Measurements from ENCODE around the gene AHNAK. TPM values are rescaled to one million over a fixed set of nuclear protein-coding genes. Genes with fewer than 3 reads are reported as not detected.
"Not testable (repeated sequence)": the region's sequence is repeated elsewhere in the genome, so short reads cannot be mapped to it uniquely, and the experiment has no call there.

Gene AHNAK
- total and polyA plus RNA-seq, 2 experiments from 2014 or later, result 167 to 548 TPM

GRCh38 chr11:62560566-62561103, 14.0 kb upstream of the AHNAK start:
- Histone ChIP-seq H3K9me3 (ENCODE audit: low read depth) (no peaks in the 10 kb centered on the region), H3K4me2 (ENCODE audit: unreplicated experiment) (peak overlapping the region; percentile 54), H3K27me3 (replicated peaks; ENCODE audit: insufficient read depth) (no peaks in the 10 kb centered on the region), H3F3A (ENCODE audit: insufficient read depth) (peaks cover 73% of the 10 kb centered on the region), H2AFZ (no peak overlapping the region), H3K36me3 (ENCODE audit: low read depth) (peaks cover 44% of the 10 kb centered on the region), H3K9me2 (ENCODE audit: insufficient read depth) (no peaks in the 10 kb centered on the region), H3K4me3 (peak overlapping the region; percentile 20; the same call in 1 of the 2 replicates), H4K20me1 (ENCODE audit: insufficient read depth) (no peaks in the 10 kb centered on the region; the same call in 1 of the 2 replicates), H3K27ac (peak overlapping the region; percentile 86), H3K79me2 (ENCODE audit: insufficient read depth) (peaks cover 64% of the 10 kb centered on the region), H3K4me1 (ENCODE audit: insufficient read depth) (peaks cover 41% of the 10 kb centered on the region), H3K9ac (peak overlapping the region; percentile 61)
- TF ChIP-seq EZH2phosphoT487 (IDR thresholded peaks at IDR 0.05; ENCODE audit: insufficient read depth, low read depth) (no peak), EZH2 (IDR thresholded peaks at IDR 0.05; ENCODE audit: insufficient read depth, poor library complexity, severe bottlenecking) (no peak)
- in situ Hi-C loops (cut with MboI), result no loop called here
- 12 to 16% methylated on average over 2 of the region's 2 CpGs for WGBS, 2 experiments (ENCODE audit: low coverage in 1 of 2, low lambda C conversion rate in 2 of 2, missing lambda C conversion rate in 2 of 2)
- peak; percentile 98 for DNase-seq

- H3K9me2 ChIP-seq (ENCODE audit: insufficient read depth); H3K27me3 ChIP-seq (replicated peaks; ENCODE audit: insufficient read depth); H3K9ac ChIP-seq; H4K20me1 ChIP-seq (ENCODE audit: insufficient read depth); DNase-seq; H3K4me2 ChIP-seq (ENCODE audit: unreplicated experiment); H3K4me3 ChIP-seq; H2AFZ ChIP-seq; H3K9me3 ChIP-seq (ENCODE audit: low read depth): not testable (repeated sequence)
- WGBS, 2 experiments (ENCODE audit: low coverage in 1 of 2, low lambda C conversion rate in 2 of 2, missing lambda C conversion rate in 2 of 2), result 57 to 67% methylated on average over 5 of the region's 5 CpGs
- in situ Hi-C loops (cut with MboI), result loop anchor here (10.0 kb wide), 1 partner anchor 165 kb away; no protein-coding TSS in a partner anchor
- Histone ChIP-seq H3K4me1 (ENCODE audit: insufficient read depth) (peaks cover 51% of the 10 kb centered on the region), H3K79me2 (ENCODE audit: insufficient read depth) (peaks cover 64% of the 10 kb centered on the region), H3K36me3 (ENCODE audit: low read depth) (peaks cover 35% of the 10 kb centered on the region), H3K27ac (peak overlapping the region; percentile 25; the same call in 1 of the 2 replicates), H3F3A (ENCODE audit: insufficient read depth) (peaks cover 73% of the 10 kb centered on the region)
These were observed 13.0 kb upstream of the AHNAK start for GRCh38 chr11:62559626-62560025.

- Histone ChIP-seq H3K4me1 (ENCODE audit: insufficient read depth) (peaks cover 55% of the 10 kb centered on the region), H4K20me1 (ENCODE audit: insufficient read depth) (no peaks in the 10 kb centered on the region; the same call in 1 of the 2 replicates), H3K9ac (no peak overlapping the region), H3K79me2 (ENCODE audit: insufficient read depth) (peaks cover 64% of the 10 kb centered on the region), H3K27ac (peak overlapping the region; percentile 25; the same call in 1 of the 2 replicates), H3K9me3 (ENCODE audit: low read depth) (no peaks in the 10 kb centered on the region), H3K4me2 (ENCODE audit: unreplicated experiment) (no peak overlapping the region), H3K27me3 (replicated peaks; ENCODE audit: insufficient read depth) (no peaks in the 10 kb centered on the region), H3K4me3 (no peak overlapping the region), H3F3A (ENCODE audit: insufficient read depth) (peaks cover 78% of the 10 kb centered on the region), H3K9me2 (ENCODE audit: insufficient read depth) (no peaks in the 10 kb centered on the region), H2AFZ (no peak overlapping the region), H3K36me3 (ENCODE audit: low read depth) (peaks cover 35% of the 10 kb centered on the region)
- WGBS, 2 experiments (ENCODE audit: low coverage in 1 of 2, low lambda C conversion rate in 2 of 2, missing lambda C conversion rate in 2 of 2), result 78 to 83% methylated on average over 8 of the region's 8 CpGs
- in situ Hi-C loops (cut with MboI), result loop anchor here (10.0 kb wide), 1 partner anchor 164 kb away; no protein-coding TSS in a partner anchor
- no peak for DNase-seq
- no peak for TF ChIP-seq EZH2 (IDR thresholded peaks at IDR 0.05; ENCODE audit: insufficient read depth, poor library complexity, severe bottlenecking)
- no peak for TF ChIP-seq EZH2phosphoT487 (IDR thresholded peaks at IDR 0.05; ENCODE audit: insufficient read depth, low read depth)
These were observed 12.6 kb upstream of the AHNAK start for GRCh38 chr11:62559204-62559603.

- Histone ChIP-seq H3K36me3 (ENCODE audit: low read depth) (peaks cover 31% of the 10 kb centered on the region), H3K4me2 (ENCODE audit: unreplicated experiment) (no peak overlapping the region), H3K4me1 (ENCODE audit: insufficient read depth) (peaks cover 58% of the 10 kb centered on the region), H3K9ac (no peak overlapping the region), H3K4me3 (no peak overlapping the region), H3K27ac (peak overlapping the region; percentile 25; the same call in 1 of the 2 replicates), H3F3A (ENCODE audit: insufficient read depth) (peaks cover 77% of the 10 kb centered on the region), H3K27me3 (replicated peaks; ENCODE audit: insufficient read depth) (no peaks in the 10 kb centered on the region), H3K79me2 (ENCODE audit: insufficient read depth) (peaks cover 60% of the 10 kb centered on the region), H3K9me3 (ENCODE audit: low read depth) (no peaks in the 10 kb centered on the region), H3K9me2 (ENCODE audit: insufficient read depth) (no peaks in the 10 kb centered on the region), H4K20me1 (ENCODE audit: insufficient read depth) (no peaks in the 10 kb centered on the region; the same call in 1 of the 2 replicates), H2AFZ (no peak overlapping the region)
- DNase-seq, result no peak
- TF ChIP-seq EZH2 (IDR thresholded peaks at IDR 0.05; ENCODE audit: insufficient read depth, poor library complexity, severe bottlenecking) (no peak), EZH2phosphoT487 (IDR thresholded peaks at IDR 0.05; ENCODE audit: insufficient read depth, low read depth) (no peak)
- in situ Hi-C loops (cut with MboI), result loop anchor here (10.0 kb wide), 1 partner anchor 164 kb away; no protein-coding TSS in a partner anchor
- 75 to 90% methylated on average over 9 of the region's 9 CpGs for WGBS, 2 experiments (ENCODE audit: low coverage in 1 of 2, low lambda C conversion rate in 2 of 2, missing lambda C conversion rate in 2 of 2)
These were observed 12.1 kb upstream of the AHNAK start for GRCh38 chr11:62558669-62559068.
